ENCODE measurements around the gene PAK5. TPM values are rescaled to one million over a fixed set of nuclear protein-coding genes. Genes with fewer than 3 reads are reported as not detected.
A peak's percentile ranks its signal among the peaks of the same experiment; 100 is the strongest.

The PAK5 gene
- total RNA-seq, 2 donors from 2014 or later: 0.22 to 0.42 TPM

GRCh38 chr20:9616833-9617461, 221.9 kb downstream of the PAK5 start:
- Histone ChIP-seq H3K27ac (ENCODE audit: low read depth, low read length) (no peak overlapping the region), H3K27me3 (ENCODE audit: control insufficient read depth, insufficient read depth, low read length, poor library complexity, severe bottlenecking) (no peaks in the 10 kb centered on the region), H3K36me3 (ENCODE audit: control insufficient read depth, insufficient read depth, low read length) (no peaks in the 10 kb centered on the region), H3K9ac (ENCODE audit: extremely low read depth, low read length, poor library complexity, severe bottlenecking) (no peak overlapping the region), H3K9me3 (ENCODE audit: control insufficient read depth, low read length) (no peaks in the 10 kb centered on the region), H3K4me1 (ENCODE audit: control insufficient read depth, insufficient read depth, low read length) (no peaks in the 10 kb centered on the region), H3K4me3 (ENCODE audit: low read length) (no peak overlapping the region)
- no peaks in the 10 kb centered on the region for H3K9me3 Mint-ChIP-seq
- peak; percentile 75 for DNase-seq
- 2 to 12% methylated on average over 8 to 10 of the region's 10 CpGs for WGBS, 2 experiments (ENCODE audit: insufficient coverage in 1 of 2, insufficient read length in 1 of 2)
- no peaks in the 10 kb centered on the region for H3K27me3 Mint-ChIP-seq (ENCODE audit: insufficient read depth)
- no peaks in the 10 kb centered on the region for H3K4me1 Mint-ChIP-seq
- H3K36me3 Mint-ChIP-seq (ENCODE audit: low read depth): no peaks in the 10 kb centered on the region
- TF ChIP-seq CTCF (conservative IDR thresholded peaks at IDR 0.05): peak; percentile 91
- H3K4me3 Mint-ChIP-seq: no peak overlapping the region
- no peak overlapping the region for H3K27ac Mint-ChIP-seq

DNA sequence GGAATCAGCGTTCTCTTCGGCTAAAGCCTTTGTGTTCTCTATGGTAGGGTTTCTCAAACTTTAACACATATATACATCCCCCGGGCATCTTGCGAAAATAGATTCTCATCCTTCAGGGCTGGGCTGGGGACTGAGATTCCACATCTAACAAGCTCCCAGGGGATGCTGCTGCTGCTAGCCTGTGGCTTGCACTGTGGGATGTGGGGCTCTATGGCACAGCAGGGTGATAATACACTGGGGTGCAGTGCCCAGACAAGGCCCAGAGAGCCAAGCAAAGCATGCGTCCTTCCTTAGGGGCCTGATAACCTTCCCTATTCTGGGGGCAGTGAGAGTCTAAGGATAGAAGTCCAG, 222.4 kb downstream of the PAK5 start:
- Histone ChIP-seq H3K36me3 (ENCODE audit: control insufficient read depth, insufficient read depth, low read length) (no peaks in the 10 kb centered on the region), H3K4me1 (ENCODE audit: control insufficient read depth, insufficient read depth, low read length) (no peaks in the 10 kb centered on the region), H3K27me3 (ENCODE audit: control insufficient read depth, insufficient read depth, low read length, poor library complexity, severe bottlenecking) (no peaks in the 10 kb centered on the region), H3K9me3 (ENCODE audit: control insufficient read depth, low read length) (no peaks in the 10 kb centered on the region), H3K9ac (ENCODE audit: extremely low read depth, low read length, poor library complexity, severe bottlenecking) (no peak overlapping the region), H3K27ac (ENCODE audit: low read depth, low read length) (no peak overlapping the region), H3K4me3 (ENCODE audit: low read length) (no peak overlapping the region)
- Mint-ChIP-seq H3K9me3 (no peaks in the 10 kb centered on the region), H3K36me3 (ENCODE audit: low read depth) (no peaks in the 10 kb centered on the region), H3K27me3 (ENCODE audit: insufficient read depth) (no peaks in the 10 kb centered on the region), H3K4me3 (no peak overlapping the region), H3K27ac (no peak overlapping the region), H3K4me1 (no peaks in the 10 kb centered on the region)
- no peak for DNase-seq
- TF ChIP-seq CTCF (conservative IDR thresholded peaks at IDR 0.05): no peak
- 86 to 100% methylated on average over 3 to 5 of the region's 5 CpGs for WGBS, 2 experiments (ENCODE audit: insufficient coverage in 1 of 2, insufficient read length in 1 of 2)

DNA sequence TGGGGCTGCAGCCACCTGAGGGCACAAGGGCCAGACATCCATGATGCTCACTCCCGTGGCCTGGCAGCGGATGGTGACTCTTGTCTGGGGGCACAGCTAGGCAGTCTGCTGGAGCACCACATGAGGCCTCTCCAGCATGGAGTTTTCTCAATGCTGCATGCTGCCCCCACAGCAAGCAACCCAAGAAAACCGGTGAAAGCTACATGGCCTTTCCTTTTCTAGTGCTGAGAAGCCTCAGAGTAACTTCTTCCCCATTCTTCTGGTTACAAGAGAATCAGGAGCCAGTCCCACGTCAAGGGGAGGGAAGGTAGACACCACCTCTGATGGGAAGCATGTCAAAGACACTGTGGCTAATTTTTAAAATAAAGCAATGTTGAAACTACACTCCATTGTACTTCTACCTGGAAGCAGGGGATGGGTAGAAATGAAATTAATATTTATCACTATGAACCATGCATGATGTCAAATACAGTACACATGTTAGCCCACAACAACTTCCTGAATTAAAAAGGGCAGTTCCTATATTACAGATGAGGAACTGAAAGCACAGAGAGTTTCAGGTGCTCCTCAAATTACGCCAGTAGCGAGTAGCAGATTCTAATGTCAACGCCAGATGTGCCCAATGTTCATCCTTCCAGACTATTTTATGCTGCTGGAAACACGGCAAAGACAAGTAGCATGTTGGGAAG, 223.0 kb downstream of the PAK5 start:
- 82 to 87% methylated on average over 7 to 8 of the region's 8 CpGs for WGBS, 2 experiments (ENCODE audit: insufficient coverage in 1 of 2, insufficient read length in 1 of 2)
- no peak for TF ChIP-seq CTCF (conservative IDR thresholded peaks at IDR 0.05)

More for the DNA sequence above, 223.0 kb downstream of the PAK5 start:
- H3K9me3 Mint-ChIP-seq: no peaks in the 10 kb centered on the region
- no peak overlapping the region for H3K4me3 Mint-ChIP-seq
- H3K36me3 Mint-ChIP-seq (ENCODE audit: low read depth): no peaks in the 10 kb centered on the region
- Histone ChIP-seq H3K9me3 (ENCODE audit: control insufficient read depth, low read length) (no peaks in the 10 kb centered on the region), H3K9ac (ENCODE audit: extremely low read depth, low read length, poor library complexity, severe bottlenecking) (no peak overlapping the region), H3K4me3 (ENCODE audit: low read length) (no peak overlapping the region), H3K27ac (ENCODE audit: low read depth, low read length) (no peak overlapping the region), H3K4me1 (ENCODE audit: control insufficient read depth, insufficient read depth, low read length) (no peaks in the 10 kb centered on the region), H3K36me3 (ENCODE audit: control insufficient read depth, insufficient read depth, low read length) (no peaks in the 10 kb centered on the region), H3K27me3 (ENCODE audit: control insufficient read depth, insufficient read depth, low read length, poor library complexity, severe bottlenecking) (no peaks in the 10 kb centered on the region)
- no peaks in the 10 kb centered on the region for H3K27me3 Mint-ChIP-seq (ENCODE audit: insufficient read depth)
- no peaks in the 10 kb centered on the region for H3K4me1 Mint-ChIP-seq
- no peak for DNase-seq
- H3K27ac Mint-ChIP-seq: no peak overlapping the region
